Stomach (tissue), 4 donors: Measurements from ENCODE around the gene ABCB10.

Experiments used
- EP300 ChIP-seq: sonication (generic); formaldehyde crosslinking; IDR thresholded peaks from one replicate; pipeline ENCODE4 v1.6.1; 2017; ENCODE audit warnings: antibody characterized with exemption
- POLR2A ChIP-seq, 4 donors: fragments of 450-650 bp; IDR thresholded peaks; one replicate each; pipeline ENCODE4 v1.6.1; 2016; ENCODE audit warnings: antibody characterized with exemption in 4 of 4, control low read depth in 2 of 4, mild to moderate bottlenecking in 1 of 4, moderate library complexity in 1 of 4
- TF ChIP-seq, protein P1 (sequence below), 7 experiments: fragments of 450-650 bp in 4 of 7; fragments of 200-600 bp in 3 of 7; sonication (generic) in 3 of 7; IDR thresholded peaks; one replicate each; pipeline ENCODE4 v1.5.1; 2016 to 2019; ENCODE audit warnings: antibody characterized with exemption in 7 of 7, control low read depth in 2 of 7, mild to moderate bottlenecking in 1 of 7

DNA sequence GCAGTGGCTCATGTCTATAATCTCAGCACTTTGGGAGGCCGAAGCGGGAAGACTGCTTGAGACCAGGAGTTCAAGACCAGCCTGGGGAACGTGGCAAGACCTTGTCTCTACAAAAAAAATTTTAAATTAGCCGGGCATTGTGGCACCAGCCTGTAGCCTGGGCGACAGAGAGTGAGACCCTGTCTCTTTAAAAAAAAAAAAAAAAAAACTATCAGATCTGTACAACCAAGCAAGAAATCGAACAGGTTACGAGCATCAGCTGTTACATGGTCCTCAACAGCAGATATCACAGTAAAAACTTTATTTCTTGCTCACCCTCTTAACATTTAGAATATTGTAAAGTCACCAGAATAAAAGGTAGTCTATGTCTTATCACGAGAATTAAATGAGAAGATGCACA, 51.9 kb downstream of the ABCB10 start:
- TF ChIP-seq, protein P1, sequence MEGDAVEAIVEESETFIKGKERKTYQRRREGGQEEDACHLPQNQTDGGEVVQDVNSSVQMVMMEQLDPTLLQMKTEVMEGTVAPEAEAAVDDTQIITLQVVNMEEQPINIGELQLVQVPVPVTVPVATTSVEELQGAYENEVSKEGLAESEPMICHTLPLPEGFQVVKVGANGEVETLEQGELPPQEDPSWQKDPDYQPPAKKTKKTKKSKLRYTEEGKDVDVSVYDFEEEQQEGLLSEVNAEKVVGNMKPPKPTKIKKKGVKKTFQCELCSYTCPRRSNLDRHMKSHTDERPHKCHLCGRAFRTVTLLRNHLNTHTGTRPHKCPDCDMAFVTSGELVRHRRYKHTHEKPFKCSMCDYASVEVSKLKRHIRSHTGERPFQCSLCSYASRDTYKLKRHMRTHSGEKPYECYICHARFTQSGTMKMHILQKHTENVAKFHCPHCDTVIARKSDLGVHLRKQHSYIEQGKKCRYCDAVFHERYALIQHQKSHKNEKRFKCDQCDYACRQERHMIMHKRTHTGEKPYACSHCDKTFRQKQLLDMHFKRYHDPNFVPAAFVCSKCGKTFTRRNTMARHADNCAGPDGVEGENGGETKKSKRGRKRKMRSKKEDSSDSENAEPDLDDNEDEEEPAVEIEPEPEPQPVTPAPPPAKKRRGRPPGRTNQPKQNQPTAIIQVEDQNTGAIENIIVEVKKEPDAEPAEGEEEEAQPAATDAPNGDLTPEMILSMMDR (IDR thresholded peaks at IDR 0.05) = no peak
- TF ChIP-seq POLR2A (IDR thresholded peaks at IDR 0.05) (no peak), EP300 (no peak)
